HG02870 (cell line): ENCODE data around the gene SVOPL.

Source experiments
- ATAC-seq: cut with Tn5 transposase; IDR thresholded peaks from one replicate; pipeline ENCODE4 v1.9.1; 2021; ENCODE audit warnings: mild to moderate bottlenecking, moderate library complexity; ENCODE audit not compliant: unreplicated experiment

SVOPL gene

DNA sequence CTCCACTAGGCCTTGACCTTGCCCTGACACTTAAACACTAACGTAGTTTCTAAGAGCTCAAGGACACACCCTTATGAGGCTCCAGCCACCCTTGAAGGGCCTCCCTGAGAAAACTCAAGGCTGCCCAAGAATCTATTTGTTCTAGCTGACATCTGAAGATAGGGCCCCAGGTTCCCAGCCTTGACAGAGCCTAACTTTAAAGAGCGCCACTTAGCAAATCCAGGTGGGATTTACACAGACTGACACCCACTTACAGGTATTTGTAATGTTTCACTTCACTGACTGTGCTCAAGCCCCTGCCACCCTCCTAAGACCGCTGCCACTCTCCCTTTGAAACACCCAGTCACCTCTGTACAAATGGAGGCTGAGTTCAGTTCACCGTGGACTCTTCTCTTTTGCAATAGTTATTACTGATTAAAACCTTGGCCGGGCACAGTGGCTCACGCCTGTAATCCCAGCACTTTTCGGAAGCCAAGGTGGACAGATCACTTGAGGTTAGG lies 90.4 kb downstream of the SVOPL start:
- ATAC-seq: no peak

DNA sequence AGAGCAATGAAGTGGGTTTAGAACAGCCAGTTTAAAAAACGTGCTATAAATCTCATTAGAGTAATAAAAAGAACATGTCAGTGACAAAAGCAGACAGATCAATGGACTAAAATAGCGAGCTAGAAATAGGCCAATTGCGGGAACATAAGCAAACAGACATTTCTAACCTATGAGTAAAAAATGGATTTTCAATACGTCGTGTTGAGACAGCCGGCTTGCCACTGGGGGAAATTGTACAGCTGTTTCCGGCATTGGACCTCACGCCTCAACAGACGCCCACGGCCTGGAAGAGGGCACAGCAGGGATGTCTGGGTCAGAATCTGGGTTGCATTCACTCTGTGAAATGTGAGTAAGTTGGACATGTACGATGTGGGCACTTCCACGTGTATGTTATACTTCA lies 92.9 kb downstream of the SVOPL start:
- peak; percentile 74 for ATAC-seq

DNA sequence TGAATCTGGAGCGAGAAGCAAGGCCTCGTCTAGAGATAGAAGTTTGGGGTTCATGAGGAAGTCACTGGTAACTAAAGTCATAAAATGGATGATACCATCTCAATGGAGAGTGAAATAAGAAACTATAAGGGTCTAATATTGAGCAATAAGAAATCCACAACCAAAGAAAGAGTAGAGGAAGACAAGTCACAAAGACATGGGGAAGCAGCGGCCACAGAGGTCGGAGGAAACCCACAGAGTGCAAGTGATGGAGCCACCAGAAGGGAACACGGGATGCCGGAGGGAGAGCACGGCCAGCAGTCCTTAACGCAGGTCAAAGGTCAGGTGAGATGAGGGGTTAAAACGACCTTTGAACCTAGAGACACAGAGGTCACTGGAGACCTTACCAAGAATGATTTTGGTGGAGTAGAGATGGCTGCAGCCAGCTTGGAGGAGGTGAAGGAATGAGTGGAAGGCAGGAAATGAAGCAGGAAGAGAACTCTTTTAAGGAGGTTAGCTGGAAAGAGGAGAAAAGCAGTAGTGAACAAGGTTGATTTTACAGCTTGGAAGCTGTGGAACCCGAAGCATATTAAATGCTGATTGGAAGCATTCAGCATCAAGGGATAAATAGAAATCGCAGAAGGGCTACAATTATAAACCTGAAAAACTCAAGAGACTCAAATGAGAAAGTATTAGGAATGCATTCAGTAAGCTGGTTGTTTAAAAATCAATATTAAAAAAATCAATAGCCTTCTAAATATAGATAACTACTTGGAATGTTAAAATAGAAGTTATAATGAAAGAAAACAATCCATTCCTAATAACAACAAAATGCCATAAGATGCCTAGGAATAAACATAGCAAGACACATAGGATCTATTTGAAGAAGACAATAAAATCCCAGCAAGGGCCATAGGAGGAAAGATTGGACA lies 93.7 kb downstream of the SVOPL start:
- ATAC-seq: no peak

DNA sequence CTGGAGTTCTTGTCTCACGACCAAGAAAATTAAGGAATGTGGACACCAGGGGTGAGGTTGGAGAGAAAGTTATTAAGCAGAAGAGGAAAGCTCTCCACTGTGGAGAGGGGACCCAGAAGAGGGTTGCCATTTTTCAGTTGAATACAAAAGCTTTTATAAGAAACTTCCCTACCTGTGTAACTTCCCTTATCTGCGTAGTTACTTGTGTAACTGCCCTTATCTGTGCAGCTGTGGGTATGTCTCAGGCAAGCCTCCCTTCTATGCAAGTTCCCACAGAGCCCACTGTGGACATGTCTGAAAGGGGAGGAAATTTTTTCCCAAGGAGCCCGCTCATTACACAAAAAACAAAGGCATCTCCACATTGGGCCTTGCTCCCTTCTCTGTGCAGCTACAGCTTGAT lies 94.9 kb downstream of the SVOPL start:
- no peak for ATAC-seq

DNA sequence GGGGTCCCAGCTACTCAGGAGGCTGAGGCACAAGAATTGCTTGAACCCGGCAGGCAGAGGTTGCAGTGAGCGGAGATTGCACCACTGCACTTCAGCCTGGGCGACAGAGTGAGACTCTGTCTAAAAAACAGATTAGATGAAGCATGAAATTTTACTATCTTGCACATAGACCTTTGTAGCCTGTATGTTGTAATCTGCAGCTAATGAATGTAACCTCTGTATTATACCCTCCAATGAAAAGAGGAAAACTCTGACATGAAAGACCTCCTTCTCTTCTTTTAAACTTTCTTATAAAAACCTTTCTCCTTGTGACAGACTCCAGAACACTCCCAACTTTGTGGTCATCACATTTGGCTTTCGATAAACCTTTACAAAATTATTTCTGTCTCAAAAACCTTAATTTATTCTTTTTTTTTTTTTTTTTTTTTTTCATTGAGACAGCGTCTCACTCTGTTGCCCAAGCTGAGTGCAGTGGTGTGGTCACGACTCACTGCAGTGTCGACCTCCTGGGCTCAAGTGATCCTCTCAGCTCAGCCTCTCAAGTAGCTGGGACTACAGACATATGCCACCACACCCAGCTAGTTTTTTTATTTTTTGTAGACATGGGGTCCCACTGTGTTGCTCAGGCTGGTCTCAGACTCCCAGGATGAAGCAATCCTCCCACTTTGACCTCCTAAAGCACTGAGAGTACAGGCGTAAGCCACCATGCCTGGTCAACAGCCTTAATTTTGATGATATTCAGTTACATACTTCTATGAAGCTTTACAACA lies 97.4 kb downstream of the SVOPL start:
- no peak for ATAC-seq

DNA sequence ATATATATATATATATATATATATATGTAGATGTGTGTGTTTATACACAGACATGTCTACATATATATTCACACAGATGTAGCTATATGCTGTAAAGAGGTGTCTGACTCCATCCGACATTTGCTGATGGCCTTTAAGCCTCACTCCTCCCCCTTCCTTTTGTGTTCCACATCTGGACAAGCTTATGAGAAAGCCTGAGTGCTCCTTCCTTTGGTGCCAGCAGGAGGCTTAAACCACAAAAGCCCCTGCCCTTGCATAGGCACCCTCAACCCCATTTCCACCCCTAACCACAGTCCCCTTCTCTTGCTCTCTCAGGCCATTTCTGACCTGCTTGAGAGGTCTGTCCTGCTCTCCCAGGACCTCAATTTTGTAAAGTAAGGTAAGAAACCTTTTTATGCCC lies 98.7 kb downstream of the SVOPL start:
- no peak for ATAC-seq

DNA sequence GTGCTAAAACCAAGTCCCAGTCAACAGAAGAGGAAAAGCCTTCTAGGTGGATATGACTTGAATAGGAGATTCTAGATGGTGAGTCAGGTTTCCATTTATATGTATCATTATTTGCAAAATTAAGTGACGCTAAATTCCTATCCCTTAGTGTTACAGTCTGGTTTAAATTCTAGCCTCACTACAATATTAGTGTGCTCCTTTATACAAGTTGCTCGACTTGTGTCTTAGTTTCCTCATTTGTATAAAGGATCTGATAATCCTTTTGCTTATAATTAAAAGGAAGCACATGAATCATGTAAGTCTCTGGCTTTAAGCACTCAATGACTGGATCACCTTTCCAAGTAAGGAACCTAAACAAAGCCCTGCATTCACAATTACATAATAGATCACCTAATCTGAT lies 105.7 kb downstream of the SVOPL start:
- ATAC-seq: no peak

DNA sequence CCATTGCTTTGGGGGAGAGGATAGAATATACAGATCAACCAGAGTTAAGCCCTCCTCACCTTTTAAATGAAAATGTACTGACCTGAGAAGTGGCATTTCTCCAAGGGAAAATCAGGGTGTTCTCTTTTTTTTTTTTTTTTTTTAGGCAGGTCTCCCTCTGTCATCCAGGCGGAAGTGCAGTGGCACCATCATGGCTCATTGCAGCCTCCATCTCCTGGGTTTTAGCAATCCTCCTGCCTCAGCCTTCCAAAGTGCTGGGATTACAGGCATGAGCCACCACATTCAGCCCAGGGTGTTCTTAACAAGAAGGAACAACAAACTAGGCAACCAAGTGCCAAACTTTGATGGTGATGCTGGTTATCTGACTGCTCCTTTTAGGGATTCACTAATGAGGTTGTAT lies 111.0 kb downstream of the SVOPL start:
- ATAC-seq: no peak

DNA sequence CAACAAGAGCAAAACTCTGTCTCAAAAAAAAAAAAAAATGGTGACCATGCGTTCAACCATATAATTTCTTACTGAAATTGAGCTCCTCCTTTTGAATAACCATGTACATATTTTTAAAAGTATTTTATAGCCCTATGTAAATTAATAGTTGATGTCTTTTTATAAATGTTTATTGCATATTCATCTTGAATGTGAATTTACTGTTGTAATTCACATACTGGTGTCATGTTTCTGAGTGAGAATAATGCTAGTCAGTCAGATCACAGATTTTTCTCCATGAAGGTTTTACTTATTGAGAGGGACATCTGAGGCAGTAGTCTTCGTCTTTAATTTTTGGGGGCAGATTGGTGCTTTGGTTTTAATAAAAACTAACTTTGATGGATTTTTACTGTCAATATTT lies 112.2 kb downstream of the SVOPL start:
- ATAC-seq: no peak

DNA sequence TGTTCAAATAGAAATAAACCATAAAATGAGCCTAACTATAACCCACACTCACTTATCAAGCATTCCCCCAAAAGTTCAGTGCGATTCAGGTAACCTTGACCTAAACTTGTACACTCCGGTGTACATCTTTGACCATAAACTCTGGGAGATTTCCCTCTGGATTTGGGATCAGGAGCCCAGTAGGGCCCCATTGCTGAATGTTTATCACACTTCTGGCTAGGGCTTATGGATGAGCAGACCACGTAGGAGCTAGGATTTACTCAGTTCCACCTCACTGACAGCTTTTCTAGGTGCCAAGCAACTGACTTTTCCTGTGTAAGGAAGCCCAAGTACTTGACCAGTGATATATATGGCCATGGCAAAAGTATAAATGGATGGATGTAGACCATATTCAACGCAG lies 113.7 kb downstream of the SVOPL start:
- no peak for ATAC-seq

DNA sequence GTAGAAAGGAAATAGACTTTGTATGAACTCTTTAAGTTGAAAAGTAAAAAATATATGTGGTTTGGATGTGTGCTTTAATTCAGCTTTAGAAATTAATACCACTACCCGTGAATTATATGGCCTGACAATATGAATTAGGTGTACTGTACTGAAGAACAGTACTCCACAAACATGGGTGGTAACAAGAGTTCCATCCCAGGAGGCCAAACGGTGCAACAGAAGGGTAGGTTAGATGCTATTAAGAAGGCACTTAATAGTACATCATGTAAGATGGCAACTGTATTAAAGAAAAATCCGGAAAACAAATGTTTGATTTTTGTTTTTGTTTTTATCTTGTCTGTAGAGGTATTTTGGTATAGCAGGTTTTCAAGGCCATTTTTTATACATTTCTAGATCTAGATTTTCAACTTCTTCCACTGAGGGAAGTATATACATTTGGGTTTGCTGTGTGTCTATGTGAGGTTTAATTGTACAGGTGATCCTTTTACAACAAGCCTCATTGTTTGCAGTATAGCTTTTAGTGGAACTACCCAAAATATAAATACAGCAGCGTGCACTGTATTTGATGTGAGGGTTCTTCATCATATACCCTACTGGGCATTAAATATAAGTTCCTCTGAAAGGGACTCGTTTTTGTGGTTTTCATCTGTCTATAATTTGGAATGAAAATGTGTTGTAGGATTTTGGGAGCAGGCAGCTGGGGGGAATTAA lies 115.7 kb downstream of the SVOPL start:
- ATAC-seq: no peak

DNA sequence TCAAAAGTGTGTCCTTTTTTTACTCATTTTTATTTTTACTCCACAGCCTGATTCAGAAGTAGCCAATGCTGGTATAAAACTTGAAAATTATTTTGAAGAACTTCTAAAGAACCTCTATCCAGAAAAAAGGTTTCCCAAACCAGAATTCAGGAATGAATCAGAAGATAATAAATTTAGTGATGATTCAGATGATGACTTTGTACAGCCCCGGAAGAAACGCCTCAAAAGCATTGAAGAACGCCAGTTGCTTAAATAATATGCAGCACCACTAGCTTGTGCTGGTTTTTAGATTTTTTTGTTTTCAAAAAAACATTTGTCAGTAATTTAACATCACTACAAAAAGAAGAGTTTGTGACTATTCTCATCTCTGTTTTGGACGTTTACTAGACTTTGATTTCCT lies 116.5 kb downstream of the SVOPL start:
- ATAC-seq: no peak

DNA sequence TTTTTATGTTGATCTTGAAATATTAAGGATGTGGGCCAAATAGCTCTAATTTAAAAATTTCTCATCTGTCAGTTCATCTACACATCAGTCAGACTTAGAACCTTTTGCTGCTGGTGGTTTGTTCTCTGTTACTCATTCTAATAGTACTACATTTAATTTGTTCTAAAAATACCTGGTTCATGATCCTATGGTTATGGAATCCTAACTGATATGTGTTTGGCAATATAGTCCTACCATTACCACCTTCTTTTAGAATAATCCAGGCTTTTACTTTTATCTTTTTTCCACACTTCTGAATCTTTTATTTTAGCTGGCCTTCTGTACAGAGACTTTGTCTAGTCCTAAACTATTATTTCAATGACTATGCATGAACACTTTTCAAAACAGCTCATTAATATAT lies 116.9 kb downstream of the SVOPL start:
- ATAC-seq: no peak

DNA sequence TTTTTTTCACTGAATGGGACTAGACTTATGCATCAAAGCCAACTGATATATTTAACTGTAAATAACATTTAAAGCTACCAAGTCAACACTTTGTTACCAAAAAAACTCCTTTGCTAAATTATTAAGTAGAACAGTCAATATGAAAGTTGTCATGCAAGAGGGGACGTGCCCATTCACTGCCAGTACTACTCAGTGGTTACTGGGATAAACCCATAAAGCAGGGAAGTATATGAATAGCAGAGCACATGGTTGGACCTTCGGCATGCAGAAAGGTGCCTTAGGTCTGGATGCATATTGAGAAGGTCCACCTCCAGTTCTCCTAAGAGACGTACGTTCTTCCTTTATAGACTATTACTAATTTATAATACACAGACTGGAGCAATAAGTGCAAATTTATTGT lies 120.1 kb downstream of the SVOPL start:
- no peak for ATAC-seq

DNA sequence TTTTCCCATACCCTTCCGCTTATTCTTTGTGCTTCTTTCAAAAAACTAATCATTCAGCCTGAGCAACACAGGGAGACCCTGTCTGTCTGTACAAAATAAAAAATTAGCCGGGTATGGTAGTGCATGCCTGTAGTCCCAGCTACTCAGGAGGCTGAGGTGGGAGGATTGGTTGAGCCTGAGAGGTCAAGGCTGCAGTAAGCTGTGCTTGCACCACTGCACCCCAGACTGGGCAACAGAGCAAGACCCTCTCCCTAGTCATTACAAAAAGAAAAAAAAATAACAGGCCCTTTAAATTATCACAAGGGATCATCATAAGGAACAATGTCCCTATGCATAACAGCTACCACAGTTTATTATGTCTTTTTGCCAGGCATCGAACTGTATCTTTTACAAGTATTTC lies 121.5 kb downstream of the SVOPL start:
- no peak for ATAC-seq

DNA sequence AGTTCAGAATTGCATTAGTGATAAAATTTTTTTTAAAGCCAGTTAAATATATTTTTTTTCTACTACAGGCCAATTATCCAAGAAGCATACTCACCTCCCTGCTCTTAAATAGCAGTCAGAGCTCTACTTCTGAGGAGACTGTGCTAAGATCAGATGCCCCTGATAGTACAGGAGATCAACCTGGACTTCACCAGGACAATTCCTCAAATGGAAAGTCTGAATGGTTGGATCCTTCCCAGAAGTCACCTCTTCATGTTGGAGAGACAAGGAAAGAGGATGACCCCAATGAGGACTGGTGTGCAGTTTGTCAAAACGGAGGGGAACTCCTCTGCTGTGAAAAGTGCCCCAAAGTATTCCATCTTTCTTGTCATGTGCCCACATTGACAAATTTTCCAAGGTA lies 122.0 kb downstream of the SVOPL start:
- ATAC-seq: no peak

DNA sequence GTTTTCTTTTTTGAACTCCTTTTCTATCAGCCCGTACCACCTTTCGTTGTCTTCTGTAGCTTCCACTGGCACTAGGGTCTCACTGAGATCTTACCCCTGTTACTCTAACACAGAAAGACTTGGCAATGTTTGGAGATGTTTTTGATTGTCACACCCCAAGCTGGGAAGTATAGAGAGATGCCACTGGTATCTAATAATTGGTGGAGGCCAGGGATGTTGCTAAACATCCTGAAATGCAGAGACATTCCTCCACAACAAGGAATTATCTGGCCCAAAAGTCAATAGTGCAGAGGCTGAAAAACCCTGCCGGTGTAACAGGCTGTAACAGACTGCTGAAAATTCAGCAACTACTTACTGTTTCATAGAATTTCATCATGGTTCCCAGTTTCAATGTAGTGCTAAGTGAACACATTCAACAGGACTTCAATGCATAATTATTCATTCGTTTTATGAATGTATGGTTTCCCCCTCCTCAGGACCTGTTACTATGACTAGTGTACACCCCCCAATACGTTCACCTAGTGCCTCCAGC lies 125.2 kb downstream of the SVOPL start:
- ATAC-seq: no peak

DNA sequence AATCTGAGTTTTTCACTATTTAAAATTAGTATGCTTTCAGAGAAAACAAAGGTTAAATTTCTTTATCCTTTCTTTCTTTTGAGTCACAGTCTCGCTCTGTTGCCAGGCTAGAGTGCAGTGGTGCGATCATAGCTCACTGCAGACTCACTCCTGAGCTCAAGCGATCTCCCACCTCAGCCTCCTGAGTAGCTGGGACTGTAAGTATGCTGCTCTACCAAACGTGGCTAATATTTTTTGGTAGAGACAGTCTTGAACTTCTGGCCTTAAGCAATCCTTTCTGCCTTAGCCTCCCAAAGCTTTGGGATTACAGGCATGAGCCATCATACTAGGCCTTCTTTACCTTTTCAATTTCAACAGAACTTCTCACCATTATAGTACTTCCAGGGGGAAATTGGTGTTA lies 127.4 kb downstream of the SVOPL start:
- no peak for ATAC-seq

DNA sequence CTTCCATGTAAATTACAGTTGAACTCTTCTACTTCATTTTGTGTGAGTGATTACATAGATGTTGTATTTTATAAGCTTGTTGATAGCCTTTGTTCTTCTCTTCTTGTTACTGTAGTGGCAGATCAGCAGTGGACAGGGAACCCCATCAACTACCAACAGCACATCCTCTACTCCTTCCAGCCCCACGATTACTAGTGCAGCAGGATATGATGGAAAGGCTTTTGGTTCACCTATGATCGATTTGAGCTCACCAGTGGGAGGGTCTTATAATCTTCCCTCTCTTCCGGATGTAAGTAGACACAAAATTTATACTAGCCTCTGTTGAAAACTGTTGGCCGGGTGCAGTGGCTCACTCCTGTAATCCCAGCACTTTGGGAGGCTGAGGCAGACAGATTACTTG lies 130.4 kb downstream of the SVOPL start:
- ATAC-seq: no peak

DNA sequence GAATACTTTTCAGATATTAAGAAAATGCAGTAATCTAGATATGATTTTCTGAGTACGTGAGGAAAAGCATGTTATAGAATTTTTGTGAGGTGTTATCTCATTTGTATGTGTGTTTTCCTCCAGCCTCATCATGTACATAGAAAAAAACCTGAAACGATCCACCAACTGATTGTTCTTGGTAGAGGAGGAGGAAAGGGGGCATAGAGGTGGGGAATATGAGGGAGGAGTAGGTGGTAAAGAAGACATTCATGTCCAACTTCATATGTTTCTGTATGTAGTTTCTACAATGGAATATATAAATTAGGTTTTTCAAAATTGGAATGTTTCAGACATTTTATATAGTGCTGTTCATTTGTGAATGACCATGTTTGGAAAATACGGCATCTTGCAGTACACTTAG lies 131.7 kb downstream of the SVOPL start:
- ATAC-seq: no peak

DNA sequence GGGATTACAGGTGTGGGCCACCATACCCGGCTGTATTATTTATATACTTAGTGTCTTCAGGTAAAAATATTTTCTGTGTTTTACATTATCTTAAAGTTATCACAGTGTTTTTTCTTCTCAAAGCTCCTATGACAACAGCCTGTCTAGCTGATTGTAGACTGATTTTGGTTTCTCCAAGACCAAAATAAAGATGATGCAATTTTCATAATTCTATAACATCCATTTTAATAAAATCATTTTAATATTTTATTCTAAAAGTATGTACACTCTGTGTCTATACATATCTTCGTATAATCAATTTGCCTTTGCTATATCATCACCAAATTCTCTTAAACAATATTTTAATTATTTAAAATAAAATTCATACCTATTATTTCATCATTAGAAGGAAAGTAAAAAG lies 132.5 kb downstream of the SVOPL start:
- no peak for ATAC-seq
